ENCODE data around the gene RPRD1B.
A peak's percentile ranks its signal among the peaks of the same experiment; 100 is the strongest.

Gene RPRD1B

GRCh38 chr20:38060536-38060935 is 27.0 kb downstream of the RPRD1B start:
- Mint-ChIP-seq H3K9me3 (no peaks in the 10 kb centered on the region), H3K27me3 (no peaks in the 10 kb centered on the region)

GRCh38 chr20:38061109-38061508 is 27.6 kb downstream of the RPRD1B start:
- Mint-ChIP-seq H3K4me3 (no peak overlapping the region), H3K27ac (no peak overlapping the region), H3K9me3 (no peaks in the 10 kb centered on the region), H3K4me1 (ENCODE audit: low read depth in 2 of 2) (peaks cover 7 to 8% of the 10 kb centered on the region in 2 donors), H3K27me3 (no peaks in the 10 kb centered on the region), H3K36me3 (ENCODE audit: insufficient read depth) (peaks cover 39% of the 10 kb centered on the region)
- DNase-seq (no peak), ATAC-seq (replicated peaks) (no peak)

More at GRCh38 chr20:38060536-38060935, 27.0 kb downstream of the RPRD1B start:
- no peak for DNase-seq
- no peak overlapping the region for H3K4me3 Mint-ChIP-seq
- H3K27ac Mint-ChIP-seq = peak overlapping the region in 1 of 2 donors; percentile 3
- peaks cover 7 to 8% of the 10 kb centered on the region in 2 donors for H3K4me1 Mint-ChIP-seq (ENCODE audit: low read depth in 2 of 2)
- peaks cover 40% of the 10 kb centered on the region for H3K36me3 Mint-ChIP-seq (ENCODE audit: insufficient read depth)
- ATAC-seq (replicated peaks) = no peak

- ATAC-seq (replicated peaks) = no peak
- Mint-ChIP-seq H3K9me3 (no peaks in the 10 kb centered on the region), H3K36me3 (ENCODE audit: insufficient read depth) (peaks cover 46% of the 10 kb centered on the region), H3K27ac (no peak overlapping the region), H3K4me1 (ENCODE audit: low read depth in 2 of 2) (no peaks in the 10 kb centered on the region), H3K4me3 (no peak overlapping the region), H3K27me3 (no peaks in the 10 kb centered on the region)
- no peak for DNase-seq
Observed at GRCh38 chr20:38062890-38063289, 29.3 kb downstream of the RPRD1B start.

- no peaks in the 10 kb centered on the region for H3K9me3 Mint-ChIP-seq
- no peak overlapping the region for H3K27ac Mint-ChIP-seq
- no peak overlapping the region for H3K4me3 Mint-ChIP-seq
- peaks cover 48% of the 10 kb centered on the region for H3K36me3 Mint-ChIP-seq (ENCODE audit: insufficient read depth)
- H3K4me1 Mint-ChIP-seq (ENCODE audit: low read depth in 2 of 2) = no peaks in the 10 kb centered on the region
- no peaks in the 10 kb centered on the region for H3K27me3 Mint-ChIP-seq
- DNase-seq = no peak
- no peak for ATAC-seq (replicated peaks)
Observed at GRCh38 chr20:38063911-38064530, 30.5 kb downstream of the RPRD1B start.

GRCh38 chr20:38065764-38066375 is 32.3 kb downstream of the RPRD1B start:
- peaks cover 58% of the 10 kb centered on the region for H3K36me3 Mint-ChIP-seq (ENCODE audit: insufficient read depth)
- no peak for DNase-seq
- no peak overlapping the region for H3K27ac Mint-ChIP-seq
- H3K4me1 Mint-ChIP-seq (ENCODE audit: low read depth in 2 of 2) = peaks cover 0 to 5% of the 10 kb centered on the region in 2 donors
- no peaks in the 10 kb centered on the region for H3K9me3 Mint-ChIP-seq
- H3K4me3 Mint-ChIP-seq = no peak overlapping the region
- H3K27me3 Mint-ChIP-seq = no peaks in the 10 kb centered on the region
- ATAC-seq (replicated peaks) = no peak

GRCh38 chr20:38066969-38067716 is 33.6 kb downstream of the RPRD1B start:
- no peaks in the 10 kb centered on the region for H3K27me3 Mint-ChIP-seq
- H3K36me3 Mint-ChIP-seq (ENCODE audit: insufficient read depth) = peaks cover 70% of the 10 kb centered on the region
- peak overlapping the region in 1 of 2 donors; percentile 56 for H3K27ac Mint-ChIP-seq
- DNase-seq = no peak
- H3K9me3 Mint-ChIP-seq = no peaks in the 10 kb centered on the region
- ATAC-seq (replicated peaks) = no peak
- no peak overlapping the region for H3K4me3 Mint-ChIP-seq
- H3K4me1 Mint-ChIP-seq (ENCODE audit: low read depth in 2 of 2) = peaks cover 0 to 5% of the 10 kb centered on the region in 2 donors

- ATAC-seq (replicated peaks) = no peak
- H3K36me3 Mint-ChIP-seq (ENCODE audit: insufficient read depth) = peaks cover 70% of the 10 kb centered on the region
- no peak for DNase-seq
- peaks cover 0 to 5% of the 10 kb centered on the region in 2 donors for H3K4me1 Mint-ChIP-seq (ENCODE audit: low read depth in 2 of 2)
- no peaks in the 10 kb centered on the region for H3K9me3 Mint-ChIP-seq
- H3K4me3 Mint-ChIP-seq = no peak overlapping the region
- H3K27ac Mint-ChIP-seq = peak overlapping the region in 1 of 2 donors; percentile 56
- no peaks in the 10 kb centered on the region for H3K27me3 Mint-ChIP-seq
Observed at GRCh38 chr20:38067717-38068365, 34.3 kb downstream of the RPRD1B start.

GRCh38 chr20:38072898-38073297 is 39.4 kb downstream of the RPRD1B start:
- Mint-ChIP-seq H3K36me3 (ENCODE audit: insufficient read depth) (peaks cover 56% of the 10 kb centered on the region), H3K4me3 (no peak overlapping the region)

GRCh38 chr20:38073307-38074071 is 39.9 kb downstream of the RPRD1B start:
- Mint-ChIP-seq H3K27ac (peak overlapping the region; percentile 65 to 88), H3K4me1 (ENCODE audit: low read depth in 2 of 2) (peaks cover 10 to 29% of the 10 kb centered on the region in 2 donors), H3K36me3 (ENCODE audit: insufficient read depth) (peaks cover 53% of the 10 kb centered on the region), H3K9me3 (no peaks in the 10 kb centered on the region), H3K27me3 (no peaks in the 10 kb centered on the region), H3K4me3 (no peak overlapping the region)
- DNase-seq (peak; percentile 41 to 57 (median 42)), ATAC-seq (replicated peaks) (peak; percentile 68)

More at GRCh38 chr20:38072898-38073297, 39.4 kb downstream of the RPRD1B start:
- Mint-ChIP-seq H3K27me3 (no peaks in the 10 kb centered on the region), H3K27ac (peak overlapping the region; percentile 65 to 88), H3K9me3 (no peaks in the 10 kb centered on the region), H3K4me1 (ENCODE audit: low read depth in 2 of 2) (peaks cover 10 to 29% of the 10 kb centered on the region in 2 donors)
- no peak for ATAC-seq (replicated peaks)
- no peak for DNase-seq

- Mint-ChIP-seq H3K9me3 (no peaks in the 10 kb centered on the region), H3K27me3 (no peaks in the 10 kb centered on the region), H3K27ac (peak overlapping the region; percentile 23 to 55), H3K36me3 (ENCODE audit: insufficient read depth) (peaks cover 48% of the 10 kb centered on the region), H3K4me3 (no peak overlapping the region), H3K4me1 (ENCODE audit: low read depth in 2 of 2) (peaks cover 16 to 30% of the 10 kb centered on the region in 2 donors)
- ATAC-seq (replicated peaks) (no peak), DNase-seq (no peak)
Observed at GRCh38 chr20:38075161-38075998, 41.8 kb downstream of the RPRD1B start.

- H3K27ac Mint-ChIP-seq = peak overlapping the region; percentile 4 to 23
- no peak for ATAC-seq (replicated peaks)
- H3K36me3 Mint-ChIP-seq (ENCODE audit: insufficient read depth) = peaks cover 37% of the 10 kb centered on the region
- no peaks in the 10 kb centered on the region for H3K27me3 Mint-ChIP-seq
- no peaks in the 10 kb centered on the region for H3K9me3 Mint-ChIP-seq
- DNase-seq = no peak
- H3K4me3 Mint-ChIP-seq = no peak overlapping the region
- peaks cover 21 to 38% of the 10 kb centered on the region in 2 donors for H3K4me1 Mint-ChIP-seq (ENCODE audit: low read depth in 2 of 2)
Observed at GRCh38 chr20:38076548-38076947, 43.0 kb downstream of the RPRD1B start.

- H3K9me3 Mint-ChIP-seq = no peaks in the 10 kb centered on the region
- ATAC-seq (replicated peaks) (no peak), DNase-seq (no peak)
- no peak overlapping the region for H3K27ac Mint-ChIP-seq
- no peaks in the 10 kb centered on the region for H3K27me3 Mint-ChIP-seq
- peaks cover 25 to 42% of the 10 kb centered on the region in 2 donors for H3K4me1 Mint-ChIP-seq (ENCODE audit: low read depth in 2 of 2)
- H3K4me3 Mint-ChIP-seq = no peak overlapping the region
- peaks cover 38% of the 10 kb centered on the region for H3K36me3 Mint-ChIP-seq (ENCODE audit: insufficient read depth)
Observed at GRCh38 chr20:38078084-38078483, 44.5 kb downstream of the RPRD1B start.
